ENCODE measurements around the gene CCDC167.

Gene CCDC167

DNA sequence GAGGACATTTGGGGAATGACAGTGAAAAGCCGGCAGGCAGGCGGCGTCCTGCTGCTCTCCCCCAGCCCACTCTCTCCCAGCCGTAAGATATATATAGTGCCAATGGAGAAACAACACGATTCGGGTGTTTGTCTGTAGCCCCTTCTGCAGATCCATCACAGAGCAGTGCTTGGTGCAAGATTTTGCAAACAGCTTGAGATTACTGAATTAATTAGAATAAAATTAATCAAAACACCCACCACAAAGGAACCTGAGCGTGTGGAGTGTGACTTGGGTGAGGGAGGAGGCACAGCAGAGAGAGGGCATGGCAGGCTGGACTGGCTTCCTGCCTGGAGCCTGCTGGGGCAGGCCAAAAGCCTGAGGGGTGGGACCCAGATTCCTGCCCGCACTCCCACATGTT, 28.8 kb upstream of the CCDC167 start:
- no peak for DNase-seq

DNA sequence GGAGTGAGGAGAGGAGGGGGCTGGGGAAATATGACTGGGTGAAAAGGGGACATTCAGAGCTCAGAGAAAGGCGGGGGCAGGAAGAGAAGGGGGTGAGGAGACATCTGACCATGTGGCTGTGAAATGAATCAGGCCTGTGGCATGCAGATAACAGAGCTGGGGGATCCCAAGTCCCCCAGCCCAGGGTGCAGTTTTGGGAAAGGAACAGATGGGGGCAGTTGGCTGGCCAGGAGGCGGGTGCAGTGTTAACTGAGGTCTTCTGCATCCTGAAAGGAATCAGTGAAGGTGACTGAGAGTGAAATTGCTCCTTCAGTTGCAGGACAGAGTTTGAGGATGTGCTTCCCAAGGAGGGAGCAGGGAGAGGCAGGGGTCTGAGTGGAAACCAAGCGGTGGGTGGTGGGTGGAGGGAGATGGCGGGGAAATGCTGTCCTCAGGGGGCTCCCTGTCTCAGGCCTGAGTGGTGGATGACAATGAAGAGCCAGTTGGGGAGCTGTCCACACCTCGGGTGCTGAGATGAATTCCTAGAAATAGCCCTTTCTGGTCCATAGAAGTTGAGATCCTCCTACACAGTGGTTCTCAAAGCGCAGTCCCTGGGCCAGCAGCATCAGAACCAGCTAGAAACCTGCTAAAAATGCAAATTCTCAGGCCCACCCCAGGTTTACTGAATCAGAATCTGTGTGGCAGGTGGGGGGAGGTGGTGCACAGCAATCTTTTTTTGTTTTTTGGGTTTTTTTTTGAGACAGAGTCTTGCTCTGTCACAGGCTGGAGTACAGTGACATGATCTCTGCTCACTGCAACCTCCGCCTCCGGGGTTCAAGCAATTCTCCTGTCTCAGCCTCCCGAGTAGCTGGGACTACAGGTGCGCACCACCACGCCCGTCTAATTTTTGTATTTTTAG, 26.0 kb upstream of the CCDC167 start:
- DNase-seq = no peak

DNA sequence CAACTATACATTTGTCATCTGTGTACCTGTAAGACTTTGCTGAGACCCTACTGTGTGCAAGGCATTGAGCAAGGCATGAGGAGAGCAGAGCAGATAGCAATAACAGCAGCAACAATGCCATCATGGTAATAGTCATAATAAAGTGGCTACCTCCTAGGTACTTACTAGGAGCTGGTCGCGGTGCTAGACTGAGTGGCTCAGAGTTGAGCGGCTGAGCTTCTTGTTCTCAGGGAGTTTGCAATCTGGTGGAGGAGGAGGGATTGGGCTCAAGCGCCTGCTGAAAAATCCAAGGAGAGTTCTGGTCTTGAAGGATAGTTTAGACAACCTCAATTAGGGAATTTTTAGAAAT, 25.3 kb upstream of the CCDC167 start:
- DNase-seq = no peak

DNA sequence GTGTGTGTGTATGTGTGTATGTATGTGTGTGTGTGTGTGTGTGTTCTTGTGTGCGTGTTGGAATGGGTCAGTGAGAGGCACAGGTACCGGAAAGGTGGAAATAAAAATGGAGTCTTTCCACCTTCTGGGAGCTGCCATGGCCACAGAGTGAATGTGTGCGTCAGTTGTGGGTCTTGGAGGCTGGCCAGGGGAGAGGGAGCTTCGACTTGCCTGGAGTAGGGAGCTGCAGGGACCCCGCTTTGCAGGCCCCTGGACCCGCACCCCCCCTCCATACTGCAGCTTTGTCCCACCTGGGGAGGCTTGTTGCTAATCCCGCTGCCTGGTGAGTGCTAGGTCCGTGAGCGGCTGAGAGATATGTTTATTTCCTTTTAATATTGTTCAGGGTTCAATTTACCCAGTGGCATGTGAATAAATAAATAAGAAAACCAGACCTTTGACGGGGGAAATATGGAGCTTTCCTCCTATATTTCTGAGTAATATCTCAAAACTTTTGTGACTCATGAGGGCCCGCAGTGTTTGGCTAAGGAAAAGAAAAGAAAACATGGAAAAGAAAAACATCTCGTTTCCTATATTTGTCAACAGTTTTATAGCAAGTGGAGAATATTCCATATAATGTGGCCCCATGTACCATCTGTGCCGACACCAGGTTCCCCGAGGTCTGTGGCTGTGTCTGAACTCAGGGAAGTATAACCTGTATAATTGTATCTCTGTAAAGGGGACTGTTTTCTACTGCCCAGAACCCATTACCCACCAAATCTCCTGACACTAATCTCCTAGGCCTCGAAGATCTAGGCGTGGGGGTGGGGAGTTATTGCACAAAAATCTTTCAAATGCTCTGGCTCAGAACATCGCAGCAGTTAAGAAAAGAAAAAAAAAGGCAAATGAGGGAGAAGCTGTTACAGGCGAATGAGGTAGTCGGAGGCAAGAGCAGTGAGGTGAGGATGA, 24.6 kb upstream of the CCDC167 start:
- no peak for DNase-seq

DNA sequence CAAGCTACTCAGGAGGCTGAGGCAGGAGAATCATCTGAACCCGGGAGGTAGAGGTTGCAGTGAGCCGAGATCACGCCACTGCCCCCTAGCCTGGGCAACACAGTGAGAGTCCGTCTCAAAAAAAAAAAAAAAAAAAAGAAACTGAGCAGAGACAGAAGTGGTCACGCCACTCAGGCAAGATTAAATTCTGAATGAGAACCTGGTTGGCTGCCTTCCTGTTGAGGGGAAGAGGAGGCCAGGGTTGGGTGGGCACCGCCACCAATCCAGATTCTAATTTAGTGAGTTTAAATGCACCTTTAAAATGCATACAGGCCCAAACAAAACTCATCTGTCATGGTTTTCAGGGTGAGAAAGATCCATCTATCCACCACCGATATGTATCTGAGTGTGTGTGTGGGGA, 23.7 kb upstream of the CCDC167 start:
- no peak for DNase-seq

DNA sequence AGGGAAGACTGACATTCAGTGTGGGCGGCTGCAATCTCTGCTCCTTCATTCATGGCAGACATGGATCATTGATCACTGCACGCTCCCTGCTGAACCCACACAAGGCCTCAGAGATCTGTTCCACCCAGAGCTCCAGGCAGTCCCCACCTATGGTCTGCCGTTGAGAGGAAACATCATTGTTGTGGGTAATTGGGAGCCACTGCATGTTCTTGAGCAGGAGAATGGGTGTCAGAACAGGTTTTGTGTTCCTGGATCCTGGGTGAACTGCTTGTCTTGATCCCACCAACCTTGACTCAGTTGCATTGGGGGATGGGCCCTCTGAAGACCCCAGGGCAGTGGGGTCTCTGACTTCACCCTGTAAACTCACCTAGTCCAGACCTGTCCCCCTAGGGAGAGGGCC, 23.1 kb upstream of the CCDC167 start:
- DNase-seq = no peak

DNA sequence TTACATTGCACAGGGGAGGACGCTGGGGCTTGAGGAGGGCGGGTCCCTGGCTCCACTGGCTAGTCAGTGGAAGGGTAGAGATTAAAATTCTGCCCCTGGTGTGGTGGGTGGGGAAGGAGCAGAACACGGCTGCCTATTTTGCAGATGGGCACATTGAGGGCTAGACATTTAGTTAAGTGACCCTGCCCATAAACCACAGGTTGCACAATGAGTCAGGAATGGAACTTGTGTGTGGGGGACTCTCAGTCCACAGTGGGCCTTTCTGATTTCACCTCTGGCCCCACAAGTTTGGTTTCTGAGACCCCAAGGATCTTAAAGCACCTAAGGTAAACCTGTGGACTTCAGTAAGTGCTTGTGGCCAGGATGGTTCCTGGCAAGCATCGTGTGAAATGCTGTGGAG, 22.0 kb upstream of the CCDC167 start:
- DNase-seq = no peak

DNA sequence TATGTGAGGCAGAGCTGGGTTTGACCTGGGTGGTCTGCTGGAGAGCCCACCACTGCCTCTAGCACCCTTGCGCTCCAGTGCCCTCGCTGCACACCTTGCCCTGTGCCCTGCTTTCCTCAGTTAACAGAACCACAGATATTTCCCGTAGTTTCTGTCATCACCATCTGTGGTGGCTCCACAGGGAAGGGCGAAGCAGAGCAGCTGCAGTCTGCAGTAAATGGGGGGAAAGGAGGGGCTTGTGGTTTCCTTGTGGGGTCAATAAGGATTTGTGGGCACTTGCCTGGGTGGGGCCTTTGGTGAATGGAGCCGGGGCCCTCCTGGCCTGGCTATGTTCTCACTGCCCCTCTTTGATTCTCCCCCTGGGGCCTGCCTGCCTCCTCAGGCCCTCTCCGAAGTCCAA, 21.2 kb upstream of the CCDC167 start:
- DNase-seq = no peak

DNA sequence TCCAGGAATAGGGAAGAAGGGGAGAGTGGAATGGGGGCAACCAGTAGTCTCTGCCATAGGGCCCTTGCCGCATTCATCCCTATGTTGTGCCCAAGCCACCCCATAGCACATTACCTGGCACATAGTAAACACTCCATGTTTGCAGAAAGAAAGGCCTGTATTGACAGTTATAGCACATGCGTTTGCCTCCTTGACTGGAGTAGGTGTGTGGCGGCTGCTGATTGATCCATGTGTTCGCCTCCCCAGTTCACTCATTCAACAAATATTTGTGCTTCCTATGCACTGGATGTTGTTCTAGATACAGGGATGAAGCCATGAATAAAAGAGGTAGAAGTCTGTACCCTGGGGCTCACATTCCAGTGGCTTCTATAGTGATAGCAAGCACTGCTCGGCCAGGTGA, 19.8 kb upstream of the CCDC167 start:
- no peak for DNase-seq

DNA sequence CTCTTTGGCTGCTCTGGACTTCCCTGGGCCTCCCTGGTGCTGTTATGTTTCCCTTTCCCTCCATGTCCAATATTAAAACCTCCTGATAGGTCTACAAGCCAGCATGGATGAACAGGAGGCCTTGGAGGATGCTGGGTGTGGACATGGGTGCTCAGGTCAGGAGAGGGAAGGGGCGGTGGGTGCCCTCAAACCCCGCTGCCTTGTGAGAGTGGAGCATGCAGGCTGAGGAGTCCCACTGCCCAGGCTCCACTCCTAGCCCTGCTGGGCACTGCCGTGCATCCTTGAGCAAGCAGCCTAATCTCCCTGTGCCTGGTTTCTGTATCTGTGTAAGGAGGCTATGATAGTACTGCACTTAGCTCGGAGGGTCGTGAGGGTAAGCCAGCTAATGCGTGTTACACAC, 18.4 kb upstream of the CCDC167 start:
- no peak for DNase-seq

DNA sequence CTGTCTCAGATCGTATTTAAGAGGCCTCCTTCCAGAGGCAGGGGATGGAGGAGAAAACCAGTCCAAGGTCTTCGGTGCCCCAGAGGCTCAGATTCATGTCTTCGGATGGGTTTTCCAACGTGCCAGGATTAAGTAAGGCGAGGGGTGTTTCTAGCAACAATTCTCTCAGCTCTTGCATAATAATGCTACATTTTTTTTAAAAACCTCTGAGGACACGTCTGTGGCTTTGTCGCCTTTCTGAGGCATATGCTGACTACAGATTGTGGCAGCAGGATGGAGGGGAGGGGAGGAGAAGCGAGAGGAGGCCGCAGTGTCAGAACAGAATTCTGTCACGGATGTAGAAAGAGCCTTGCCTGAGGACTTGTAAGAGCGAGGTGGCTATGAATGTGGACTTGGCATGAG, 17.7 kb upstream of the CCDC167 start:
- peak; percentile 48 for DNase-seq

DNA sequence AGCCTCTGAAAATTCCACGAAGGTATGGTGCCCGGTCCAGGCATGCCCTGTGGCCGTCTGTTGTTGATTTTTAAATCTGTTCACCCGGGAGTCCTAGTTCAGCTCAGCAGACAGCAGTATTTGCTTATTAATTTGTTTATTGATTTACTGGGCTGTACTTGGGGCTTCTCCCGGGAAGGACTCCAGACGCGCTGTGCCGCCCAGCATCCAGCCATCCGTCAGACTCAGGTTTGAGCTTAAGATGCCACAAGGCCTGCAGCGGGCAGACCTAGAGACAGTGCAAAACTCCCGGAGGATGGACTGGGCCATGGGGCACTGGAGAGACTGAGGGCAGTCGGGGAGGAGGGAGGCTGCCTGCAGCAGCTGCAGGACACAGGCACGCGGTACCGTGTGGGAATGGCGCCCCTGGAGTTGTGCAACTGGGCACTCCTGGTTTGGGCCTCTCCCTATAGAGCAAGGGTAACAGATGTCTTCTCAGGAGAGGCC, 17.3 kb upstream of the CCDC167 start:
- no peak for DNase-seq

DNA sequence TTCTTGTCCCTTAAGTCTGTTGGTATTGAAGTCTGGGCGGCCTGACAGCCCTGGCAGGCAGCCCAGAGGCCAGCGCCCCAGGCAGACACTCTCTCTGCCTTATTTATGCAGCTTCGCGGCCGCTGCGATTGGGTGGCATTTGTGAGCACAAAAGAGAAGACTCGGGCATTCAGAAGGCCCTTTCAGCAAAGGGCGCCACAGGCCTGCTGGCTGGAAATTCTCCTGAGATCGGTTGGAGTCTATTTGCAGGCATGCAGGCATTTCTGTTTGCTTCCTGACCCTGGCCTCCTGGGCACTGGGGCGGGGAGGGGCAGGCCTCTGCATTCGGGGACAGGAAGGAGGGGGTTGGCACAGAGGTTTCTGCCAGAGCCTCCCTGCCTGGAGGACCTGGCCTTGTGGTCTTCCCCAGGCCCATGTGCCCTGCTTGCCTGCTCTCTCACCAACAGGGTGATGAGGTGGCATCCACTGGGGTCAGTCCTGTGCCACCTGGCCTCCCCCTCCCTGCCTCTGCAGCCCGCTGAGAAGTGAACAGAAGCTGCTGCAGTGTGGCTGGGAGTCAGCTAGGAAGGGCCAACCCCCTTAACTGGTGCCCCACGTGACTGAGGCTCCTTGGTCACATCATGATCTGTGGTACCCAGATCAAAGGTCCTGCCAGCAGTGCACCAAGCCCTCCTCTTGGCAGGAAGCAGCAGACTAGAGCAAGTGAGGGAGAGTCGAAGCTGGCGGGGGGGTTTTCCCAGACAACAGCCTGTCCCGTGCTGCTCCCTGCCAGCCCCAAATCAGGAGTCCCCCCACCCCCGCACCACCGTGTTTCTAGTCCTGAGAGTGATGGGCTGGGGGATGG, 16.6 kb upstream of the CCDC167 start:
- DNase-seq = peak; percentile 78

DNA sequence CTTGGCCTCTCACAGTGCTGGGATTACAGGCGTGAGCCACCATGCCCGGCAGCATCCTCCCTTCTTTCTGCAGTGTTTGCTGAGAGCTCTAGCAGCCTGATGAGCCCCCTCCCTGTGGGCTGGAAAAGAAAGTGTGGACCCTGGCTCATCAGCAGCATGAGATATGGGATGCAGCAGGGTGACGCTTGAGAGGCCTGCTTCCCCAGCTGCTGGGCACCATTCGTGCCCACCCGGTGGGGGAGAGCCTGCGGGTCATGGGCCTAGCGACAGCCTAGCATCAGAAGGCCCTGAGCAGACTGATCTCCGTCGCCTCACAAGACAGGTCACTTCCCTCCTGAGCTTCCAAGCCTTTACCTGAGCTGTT, 16.0 kb upstream of the CCDC167 start:
- DNase-seq = no peak

DNA sequence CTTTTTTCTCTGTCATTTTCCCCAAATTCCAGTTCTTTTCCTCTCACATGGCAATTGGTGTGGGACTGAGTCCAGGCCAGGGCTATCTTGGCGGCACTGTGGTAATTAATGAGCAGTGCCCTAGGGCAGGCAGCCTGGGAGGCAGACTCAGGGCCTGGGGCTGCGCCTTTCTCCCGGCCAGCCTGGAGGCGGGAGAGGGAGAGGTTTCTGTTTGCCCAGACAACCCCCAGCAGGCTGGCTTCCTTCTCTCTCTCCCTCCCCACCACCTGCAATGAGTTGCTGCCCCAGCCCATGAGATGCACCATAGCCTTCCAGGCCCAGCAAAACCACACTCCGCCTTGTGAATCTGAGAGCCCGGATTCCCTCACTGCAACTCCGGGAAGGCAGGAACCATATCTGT, 15.1 kb upstream of the CCDC167 start:
- DNase-seq = no peak

DNA sequence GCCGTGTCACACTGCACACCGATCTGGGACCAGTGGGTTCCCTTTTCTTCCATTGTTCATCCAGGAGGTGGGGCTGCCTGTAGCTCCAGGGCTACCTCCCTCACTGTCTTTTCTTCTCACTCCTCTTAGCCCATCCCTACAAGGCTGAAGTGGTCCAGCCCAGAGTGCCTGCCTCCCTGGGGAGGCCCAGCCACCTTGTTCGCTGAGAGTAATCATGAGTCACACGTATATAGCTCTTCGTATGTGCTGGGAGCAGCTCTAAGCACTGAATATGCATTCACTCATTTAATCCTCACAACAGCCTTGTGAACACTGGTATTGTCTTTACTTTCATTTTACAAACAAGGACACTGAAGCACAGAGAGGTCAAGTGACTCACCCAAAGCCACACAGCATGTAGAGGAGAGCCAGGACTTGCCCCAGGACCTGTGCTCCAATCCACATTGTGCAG, 14.7 kb upstream of the CCDC167 start:
- no peak for DNase-seq

DNA sequence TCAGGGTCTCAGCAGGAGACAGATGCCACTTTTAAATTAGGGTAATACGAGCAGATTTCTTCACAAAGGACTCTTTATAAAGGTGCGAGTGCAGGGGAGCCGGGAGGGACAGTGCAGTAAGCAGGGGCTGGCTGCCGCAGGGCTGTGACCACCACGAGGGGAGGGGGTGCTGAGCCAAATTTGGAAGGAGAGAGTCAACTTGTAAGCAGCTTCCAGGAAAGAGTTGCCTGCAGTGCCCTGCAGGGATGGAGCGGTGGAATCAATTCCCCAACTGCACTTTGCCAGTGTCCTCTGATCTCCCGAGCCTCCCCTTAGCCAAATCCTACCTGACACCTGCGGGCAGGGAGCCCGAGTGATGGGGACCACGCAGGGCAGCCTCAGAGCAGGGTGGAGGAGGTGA, 13.9 kb upstream of the CCDC167 start:
- DNase-seq = no peak

DNA sequence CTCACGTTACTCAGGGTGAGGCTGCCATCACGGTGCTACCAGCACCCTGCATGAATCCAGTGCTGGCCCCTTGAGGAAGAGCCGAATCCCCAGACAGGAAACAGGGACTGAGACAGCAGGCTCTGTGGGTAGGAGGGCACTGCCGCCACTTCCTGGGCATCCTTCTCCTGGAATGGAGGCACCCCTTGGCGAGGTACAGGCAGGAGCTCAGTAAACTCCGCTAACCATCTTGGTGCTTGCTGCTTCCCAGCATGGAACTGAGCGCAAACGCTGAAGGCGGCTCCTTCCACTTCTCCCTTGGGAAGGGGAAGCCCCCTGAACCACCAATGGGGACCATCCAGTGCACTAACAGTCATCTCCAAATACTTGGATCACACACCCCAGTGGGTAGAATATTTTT, 13.5 kb upstream of the CCDC167 start:
- DNase-seq = no peak

DNA sequence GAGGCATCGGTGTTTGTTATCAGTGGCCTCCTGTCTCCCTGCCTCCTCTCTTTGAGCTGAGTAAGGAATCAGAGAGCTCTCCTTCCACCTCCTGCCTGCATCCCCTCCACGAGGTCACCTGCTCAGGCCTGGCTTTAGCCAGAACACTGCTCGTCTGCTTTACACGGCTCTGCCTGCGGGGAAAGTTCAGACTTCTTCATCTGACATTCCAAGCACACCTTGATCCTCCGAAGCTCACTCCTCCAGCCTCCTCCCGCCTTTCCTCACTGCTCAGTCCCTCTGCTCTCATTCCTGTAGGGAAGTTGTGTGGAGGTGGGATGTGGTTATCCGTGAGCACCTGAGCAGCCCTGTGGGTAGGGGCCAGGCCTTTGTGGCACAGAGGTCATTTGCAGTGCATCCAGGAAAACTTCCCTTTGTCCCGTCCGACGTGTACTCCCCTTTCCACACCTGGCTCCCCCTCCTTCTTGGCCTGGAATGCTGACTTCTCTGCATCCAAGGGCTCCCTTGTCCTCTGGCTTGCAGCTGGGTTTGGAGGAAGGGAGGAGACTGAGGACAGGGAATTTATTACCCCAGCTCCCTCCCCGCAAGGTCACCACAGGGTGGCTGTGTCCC, 12.8 kb upstream of the CCDC167 start:
- DNase-seq = no peak

DNA sequence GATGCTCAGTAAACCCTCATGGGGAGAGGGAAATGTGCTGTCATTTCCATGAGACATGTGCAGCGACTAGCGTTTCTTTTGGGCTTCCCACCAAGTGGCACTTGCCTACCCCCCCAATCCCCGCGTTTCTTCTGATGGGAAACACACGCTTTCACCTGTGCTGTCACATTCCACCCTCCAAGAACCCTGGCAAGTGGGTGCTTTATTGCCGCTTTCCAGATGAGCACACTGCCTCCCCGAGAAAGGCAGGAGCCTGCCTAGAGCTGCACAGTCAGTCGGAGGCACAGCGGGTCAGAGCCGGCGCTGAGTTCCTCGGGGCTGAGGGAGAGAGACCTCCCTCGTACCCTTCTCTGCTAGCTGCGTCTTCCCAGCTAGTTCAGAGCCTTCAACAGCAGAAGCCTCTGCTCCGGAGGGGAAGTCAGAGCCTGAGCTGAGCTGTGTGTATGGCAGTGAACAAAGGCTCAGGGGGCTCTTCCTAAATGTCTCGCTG, 12.3 kb upstream of the CCDC167 start:
- DNase-seq = no peak

DNA sequence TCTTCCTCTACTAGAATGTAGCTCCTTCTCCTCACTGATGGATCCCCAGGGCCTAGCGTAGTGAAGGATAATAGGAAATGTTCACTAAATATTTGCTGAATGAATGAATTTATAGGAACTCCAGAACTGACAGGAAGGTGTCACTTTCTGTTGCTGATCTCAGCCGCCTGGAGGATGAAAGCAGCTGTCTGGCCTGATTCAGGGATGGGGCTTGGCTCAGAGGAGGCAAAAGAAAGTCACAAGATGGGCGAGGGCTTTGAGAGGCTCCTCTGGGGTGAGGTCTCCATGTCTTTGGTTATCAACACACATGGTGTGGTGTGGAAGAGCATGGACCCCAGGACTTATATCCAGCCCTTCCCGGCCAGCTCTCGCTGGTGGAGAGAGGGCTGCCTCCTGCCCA, 11.5 kb upstream of the CCDC167 start:
- no peak for DNase-seq

DNA sequence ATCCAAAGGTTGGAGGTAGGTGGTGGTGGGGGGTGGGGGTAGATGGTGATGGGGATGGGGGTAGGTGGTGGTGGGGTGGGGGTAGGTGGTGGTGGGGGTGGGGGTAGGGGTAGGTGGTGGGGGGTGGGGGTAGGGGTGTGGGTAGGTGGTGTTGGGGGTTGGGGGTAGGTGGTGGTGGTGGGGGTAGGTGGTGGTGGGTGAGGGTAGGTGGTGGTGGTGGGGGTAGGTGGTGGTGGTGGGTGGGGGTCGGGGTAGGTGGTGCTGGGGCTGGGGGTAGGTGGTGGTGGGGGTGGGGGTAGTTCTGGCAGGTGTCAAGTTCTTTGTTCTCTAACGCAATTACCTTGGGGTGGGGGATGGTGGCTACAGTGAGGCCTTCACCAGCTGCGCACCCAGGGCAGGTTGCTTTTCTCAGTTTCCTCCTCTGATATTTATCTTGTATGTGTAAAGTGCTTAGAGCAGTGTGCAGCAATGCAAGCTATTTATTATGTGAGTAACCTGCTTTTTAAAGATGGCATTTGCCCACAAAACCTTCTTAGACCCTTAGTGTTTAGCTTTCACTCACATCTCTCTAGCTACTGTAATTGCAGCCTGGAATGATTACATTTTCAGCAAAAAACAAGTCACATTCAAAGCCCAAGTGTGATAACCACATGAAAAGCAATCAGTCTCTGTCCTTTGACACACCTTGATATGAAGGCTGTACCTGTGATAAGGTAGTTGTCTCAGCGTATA, 8.2 kb upstream of the CCDC167 start:
- no peak for DNase-seq
